H1 (cell line): ENCODE results near the gene XYLB.

Experiments used
- CEBPB ChIP-seq: IDR thresholded peaks from 2 replicates; pipeline ENCODE4 v1.6.1; 2012; ENCODE audit warnings: low read depth, low read length
- CTCF ChIP-seq, 3 experiments: IDR thresholded peaks; 1 replicate in 2 of 3; 2 replicates in 1 of 3; pipeline versions ENCODE4 v1.5.1 to v1.6.1; 2011; ENCODE audit warnings: low read length in 3 of 3, mild to moderate bottlenecking in 3 of 3, inconsistent platforms in 2 of 3, low read depth in 1 of 3, moderate library complexity in 1 of 3; ENCODE audit not compliant: insufficient read depth in 1 of 3; ENCODE audit errors: control extremely low read depth in 1 of 3
- EGR1 ChIP-seq: IDR thresholded peaks from 2 replicates; pipeline ENCODE4 v1.6.1; 2011; ENCODE audit warnings: low read depth, low read length, borderline replicate concordance
- EP300 ChIP-seq, 2 experiments: IDR thresholded peaks; 1 replicate in 1 of 2; 2 replicates in 1 of 2; pipeline ENCODE4 v1.6.1; 2011 to 2012; ENCODE audit warnings: low read depth in 2 of 2, low read length in 2 of 2, mild to moderate bottlenecking in 2 of 2, borderline replicate concordance in 1 of 2, inconsistent platforms in 1 of 2, moderate library complexity in 1 of 2
- EZH2 ChIP-seq: fragments of 200-600 bp; sonication (generic); IDR thresholded peaks from 2 replicates; pipeline ENCODE4 v1.7.1; 2012; ENCODE audit warnings: low read depth, mild to moderate bottlenecking, moderate library complexity, low read length, inconsistent platforms; ENCODE audit not compliant: severe bottlenecking
- FOSL1 ChIP-seq: IDR thresholded peaks from 2 replicates; pipeline ENCODE4 v1.6.1; 2011; ENCODE audit warnings: mild to moderate bottlenecking, low read depth, low read length, moderate library complexity; ENCODE audit not compliant: insufficient read depth
- PHF8 ChIP-seq: fragments of 200-600 bp; sonication (generic); conservative IDR thresholded peaks from 2 replicates; pipeline ENCODE4 v1.7.1; 2012; ENCODE audit warnings: low read depth, mild to moderate bottlenecking, inconsistent platforms, low read length, moderate library complexity
- POLR2A ChIP-seq, 2 experiments: IDR thresholded peaks; 1 replicate in 1 of 2; 2 replicates in 1 of 2; pipeline ENCODE4 v1.6.1; 2011; ENCODE audit warnings: low read depth in 2 of 2, low read length in 2 of 2, mild to moderate bottlenecking in 2 of 2; ENCODE audit errors: control extremely low read depth in 1 of 2
- RNF2 ChIP-seq: fragments of 200-900, 300-1000 bp; sonication (generic); IDR thresholded peaks from 2 replicates; pipeline ENCODE4 v1.7.1; 2016; ENCODE audit warnings: borderline replicate concordance, low read depth, mild to moderate bottlenecking, antibody characterized with exemption, low read length; ENCODE audit not compliant: poor library complexity, severe bottlenecking; ENCODE audit errors: missing control alignments
- TF ChIP-seq, protein P1 (sequence below): IDR thresholded peaks from 2 replicates; pipeline ENCODE4 v1.6.1; 2012; ENCODE audit warnings: inconsistent platforms

DNA sequence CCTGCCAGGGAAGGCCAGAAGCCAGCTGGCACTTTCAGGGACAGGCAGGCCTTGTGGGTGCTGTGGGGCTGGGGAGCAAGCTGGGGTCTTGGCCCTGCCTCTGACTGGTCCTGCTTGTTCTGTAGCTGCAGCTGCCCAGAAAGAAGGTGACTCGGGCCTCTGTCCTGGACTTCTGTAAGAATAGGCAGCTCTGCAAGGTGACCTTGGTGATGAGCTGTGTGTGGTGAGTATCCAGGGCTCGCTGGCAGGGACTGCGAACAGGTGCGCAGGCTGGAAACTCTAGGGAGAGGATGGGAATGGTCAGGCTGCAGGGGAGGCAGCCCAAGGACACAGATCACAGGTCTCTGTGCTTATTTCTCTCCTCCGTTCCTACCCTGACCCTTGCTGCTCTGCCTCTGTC is 33.3 kb upstream of the XYLB start:
- TF ChIP-seq CTCF (IDR thresholded peaks at IDR 0.05; ENCODE audit: control extremely low read depth in 1 of 3, insufficient read depth in 1 of 3, low read depth in 1 of 3, low read length in 3 of 3) (no peak), EP300 (IDR thresholded peaks at IDR 0.05; ENCODE audit: borderline replicate concordance in 1 of 2, low read depth in 2 of 2, low read length in 2 of 2) (no peak), RNF2 (no peak), CEBPB (no peak), EZH2 (no peak), FOSL1 (no peak), POLR2A (IDR thresholded peaks at IDR 0.05; ENCODE audit: control extremely low read depth in 1 of 2, low read depth in 2 of 2, low read length in 2 of 2) (no peak), EGR1 (no peak), PHF8 (no peak)
- TF ChIP-seq, protein P1, sequence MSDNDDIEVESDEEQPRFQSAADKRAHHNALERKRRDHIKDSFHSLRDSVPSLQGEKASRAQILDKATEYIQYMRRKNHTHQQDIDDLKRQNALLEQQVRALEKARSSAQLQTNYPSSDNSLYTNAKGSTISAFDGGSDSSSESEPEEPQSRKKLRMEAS: no peak
